ENCODE data around the gene IL1A. TPM values are rescaled to one million over a fixed set of nuclear protein-coding genes. Genes with fewer than 3 reads are reported as not detected.

The IL1A gene
- total and polyA plus RNA-seq, 2 donors (not counting 3 experiments of a cell fraction or from before 2014, with no cell fraction given): 0.29 to 1.4 TPM

DNA sequence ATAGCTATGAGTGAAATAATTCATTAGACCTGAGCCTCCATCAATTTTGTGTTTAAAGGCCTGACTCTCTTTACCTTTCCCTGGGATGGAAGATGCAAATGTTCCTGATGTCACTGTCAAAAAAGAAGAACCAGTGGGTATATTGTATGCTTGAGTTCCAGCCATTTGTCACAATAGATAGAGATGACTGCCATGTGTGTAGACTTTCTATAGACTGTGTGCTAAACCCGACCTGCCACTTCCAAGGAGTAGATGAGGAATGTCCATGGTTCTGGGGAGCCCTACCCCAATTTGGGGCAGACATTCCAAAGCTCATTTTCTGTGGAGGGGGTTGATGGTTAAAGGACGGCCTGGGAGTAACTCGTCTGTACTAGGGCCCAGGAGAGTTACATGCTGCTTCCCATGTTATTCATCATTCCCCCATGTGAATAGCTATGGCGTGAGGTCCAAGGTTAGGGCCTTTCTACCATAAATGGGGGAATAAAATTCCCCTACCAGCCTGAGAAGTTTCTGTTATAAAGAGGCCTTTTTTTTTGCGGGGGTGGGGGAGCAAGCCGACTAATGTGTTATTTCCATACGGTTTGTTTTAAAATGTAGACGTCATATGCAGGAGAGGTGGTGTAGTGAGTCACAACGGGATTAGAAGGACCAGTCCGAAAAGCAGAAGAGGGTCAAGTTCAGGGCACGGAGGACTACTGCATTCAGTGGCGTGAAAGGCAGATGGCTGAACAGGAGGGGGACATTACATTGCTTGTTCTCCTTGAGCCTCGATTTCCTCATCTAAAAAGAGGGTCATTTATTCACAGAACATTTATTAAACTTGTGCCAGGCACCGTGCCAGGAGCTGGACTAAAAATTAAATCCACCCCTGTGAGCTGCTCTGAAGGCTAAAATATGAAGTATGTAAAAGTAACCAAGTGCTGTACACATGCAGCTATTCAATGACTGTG is 28.3 kb upstream of the IL1A start:
- CTCF ChIA-PET: interaction anchor here (0.6 to 3.2 kb wide), 14 partner anchors 17 to 150 kb away, joined by 3 to 25 read pairs (median 3); partner anchors contain the start of genes IL1A and IL1B
- TF ChIP-seq MYC (IDR thresholded peaks at IDR 0.05; ENCODE audit: low read depth, low read length) (no peak), JUN (IDR thresholded peaks at IDR 0.05; ENCODE audit: borderline replicate concordance, insufficient read depth, insufficient read length, low read depth) (peak; percentile 47)
- H3K9ac ChIP-seq (replicated peaks; ENCODE audit: extremely low read depth, insufficient read depth, low read length): peak overlapping the region; percentile 66

DNA sequence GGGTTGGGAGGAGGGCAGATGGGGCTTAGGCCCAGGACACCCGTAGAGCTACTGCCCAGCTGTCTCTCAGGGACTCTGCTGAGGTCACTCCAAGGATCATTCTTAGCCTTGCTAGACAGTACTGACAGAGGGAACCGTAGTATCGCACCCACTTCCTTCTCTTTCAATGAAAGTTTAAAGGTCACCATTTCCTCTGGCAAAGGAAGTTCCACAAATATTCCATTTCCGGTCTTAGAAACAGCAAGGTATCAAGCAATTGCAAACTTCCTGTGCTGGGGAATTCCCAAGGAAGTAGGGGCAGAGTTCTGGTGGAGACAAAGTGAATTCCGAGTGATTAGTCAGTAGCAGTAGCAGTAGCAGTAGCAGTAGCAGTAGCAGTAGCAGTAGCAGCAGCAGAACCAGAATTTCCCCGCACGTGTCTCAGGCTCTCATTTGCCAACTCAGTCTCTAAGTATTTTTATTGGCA is 27.6 kb upstream of the IL1A start:
- intact Hi-C loops (cut with micrococcal nuclease): loop anchor here (1.0 to 5.0 kb wide), 11 partner anchors 18 to 186 kb away; partner anchors contain the start of gene CKAP2L
- peak; percentile 98 for FAIRE-seq
- H3K9me3 ChIP-seq (replicated peaks; ENCODE audit: control insufficient read depth, insufficient read depth, low read length): no peaks in the 10 kb centered on the region
- H3K36me3 ChIP-seq (ENCODE audit: control insufficient read depth in 2 of 2, extremely low read depth in 1 of 2, insufficient read depth in 2 of 2, low read length in 2 of 2): no peaks in the 10 kb centered on the region
- no peaks in the 10 kb centered on the region for H3K9me1 ChIP-seq (replicated peaks; ENCODE audit: control insufficient read depth, extremely low read depth, insufficient read depth, low read length)
- DNase-seq (ENCODE audit: low read depth, low spot score): peak; percentile 99
- no peaks in the 10 kb centered on the region for H3K27me3 ChIP-seq (ENCODE audit: control insufficient read depth in 2 of 2, insufficient read depth in 2 of 2, low read length in 2 of 2)
- H3K27ac ChIP-seq (ENCODE audit: insufficient read depth, low read depth, low read length): peak overlapping the region; percentile 97
- ChIA-PET POLR2A (interaction anchor here (0.6 to 1.1 kb wide), 3 partner anchors 9 to 49 kb away, joined by 3 to 5 read pairs (median 4); no protein-coding TSS in a partner anchor), CTCF (interaction anchor here (0.6 to 3.2 kb wide), 13 partner anchors 18 to 147 kb away, joined by 3 to 25 read pairs (median 4); partner anchors contain the start of genes IL1A and IL1B)
- dilution Hi-C loops (cut with MboI; ENCODE audit: extremely low pct_ligation_motif_present, low sequenced_read_pairs): no loop called here
- no peak overlapping the region for H2AFZ ChIP-seq (ENCODE audit: low read depth, low read length)
- H3K4me1 ChIP-seq (ENCODE audit: control insufficient read depth, extremely low read depth, insufficient read depth, low read length): peaks cover 27% of the 10 kb centered on the region
- peak overlapping the region; percentile 63 for H3K9ac ChIP-seq (replicated peaks; ENCODE audit: extremely low read depth, insufficient read depth, low read length)
- H3K4me3 ChIP-seq (replicated peaks in 1 of 3; ENCODE audit: insufficient read depth in 1 of 3, low read depth in 1 of 3, low read length in 3 of 3): no peak overlapping the region
- peak overlapping the region; percentile 41 for H3K4me2 ChIP-seq (ENCODE audit: insufficient read depth, low read length)
- H3K79me2 ChIP-seq (ENCODE audit: control insufficient read depth, insufficient read depth, low read length): no peaks in the 10 kb centered on the region
- H4K20me1 ChIP-seq (replicated peaks; ENCODE audit: control insufficient read depth, extremely low read depth, insufficient read depth, low read length): no peaks in the 10 kb centered on the region
- BruUV-seq (replicated peaks): no TSS peak
- TF ChIP-seq POLR2A (IDR thresholded peaks at IDR 0.05; ENCODE audit: low read depth, low read length) (peak; percentile 83), POLR2AphosphoS5 (IDR thresholded peaks at IDR 0.05; ENCODE audit: insufficient read depth, low read depth, low read length) (peak; percentile 98), MYC (IDR thresholded peaks at IDR 0.05; ENCODE audit: low read depth, low read length) (peak; percentile 75), FOS (IDR thresholded peaks at IDR 0.05; ENCODE audit: borderline replicate concordance, insufficient read depth, low read length) (peak; percentile 91), JUN (IDR thresholded peaks at IDR 0.05; ENCODE audit: borderline replicate concordance, insufficient read depth, insufficient read length, low read depth) (peak; percentile 91), EZH2 (IDR thresholded peaks at IDR 0.05; ENCODE audit: borderline replicate concordance, low read depth, low read length, severe bottlenecking) (no peak), GATA2 (IDR thresholded peaks at IDR 0.05; ENCODE audit: insufficient read depth, insufficient read length, low read depth, low read length) (peak; percentile 96)
- TF ChIP-seq, protein P1, sequence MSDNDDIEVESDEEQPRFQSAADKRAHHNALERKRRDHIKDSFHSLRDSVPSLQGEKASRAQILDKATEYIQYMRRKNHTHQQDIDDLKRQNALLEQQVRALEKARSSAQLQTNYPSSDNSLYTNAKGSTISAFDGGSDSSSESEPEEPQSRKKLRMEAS (IDR thresholded peaks at IDR 0.05; ENCODE audit: insufficient read depth, insufficient read length): peak; percentile 76
- TF ChIP-seq, protein P2, sequence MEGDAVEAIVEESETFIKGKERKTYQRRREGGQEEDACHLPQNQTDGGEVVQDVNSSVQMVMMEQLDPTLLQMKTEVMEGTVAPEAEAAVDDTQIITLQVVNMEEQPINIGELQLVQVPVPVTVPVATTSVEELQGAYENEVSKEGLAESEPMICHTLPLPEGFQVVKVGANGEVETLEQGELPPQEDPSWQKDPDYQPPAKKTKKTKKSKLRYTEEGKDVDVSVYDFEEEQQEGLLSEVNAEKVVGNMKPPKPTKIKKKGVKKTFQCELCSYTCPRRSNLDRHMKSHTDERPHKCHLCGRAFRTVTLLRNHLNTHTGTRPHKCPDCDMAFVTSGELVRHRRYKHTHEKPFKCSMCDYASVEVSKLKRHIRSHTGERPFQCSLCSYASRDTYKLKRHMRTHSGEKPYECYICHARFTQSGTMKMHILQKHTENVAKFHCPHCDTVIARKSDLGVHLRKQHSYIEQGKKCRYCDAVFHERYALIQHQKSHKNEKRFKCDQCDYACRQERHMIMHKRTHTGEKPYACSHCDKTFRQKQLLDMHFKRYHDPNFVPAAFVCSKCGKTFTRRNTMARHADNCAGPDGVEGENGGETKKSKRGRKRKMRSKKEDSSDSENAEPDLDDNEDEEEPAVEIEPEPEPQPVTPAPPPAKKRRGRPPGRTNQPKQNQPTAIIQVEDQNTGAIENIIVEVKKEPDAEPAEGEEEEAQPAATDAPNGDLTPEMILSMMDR (IDR thresholded peaks at IDR 0.05; ENCODE audit: extremely low read depth in 1 of 2, insufficient read depth in 1 of 2, low read depth in 1 of 2, low read length in 2 of 2): no peak

More for the DNA sequence above, 28.3 kb upstream of the IL1A start:
- Histone ChIP-seq H4K20me1 (replicated peaks; ENCODE audit: control insufficient read depth, extremely low read depth, insufficient read depth, low read length) (no peaks in the 10 kb centered on the region), H3K36me3 (ENCODE audit: control insufficient read depth in 2 of 2, extremely low read depth in 1 of 2, insufficient read depth in 2 of 2, low read length in 2 of 2) (no peaks in the 10 kb centered on the region), H3K79me2 (ENCODE audit: control insufficient read depth, insufficient read depth, low read length) (no peaks in the 10 kb centered on the region), H2AFZ (ENCODE audit: low read depth, low read length) (no peak overlapping the region), H3K27ac (ENCODE audit: insufficient read depth, low read depth, low read length) (peak overlapping the region; percentile 97), H3K4me2 (ENCODE audit: insufficient read depth, low read length) (peak overlapping the region; percentile 57), H3K4me1 (ENCODE audit: control insufficient read depth, extremely low read depth, insufficient read depth, low read length) (peaks cover 27% of the 10 kb centered on the region), H3K27me3 (ENCODE audit: control insufficient read depth in 2 of 2, insufficient read depth in 2 of 2, low read length in 2 of 2) (no peaks in the 10 kb centered on the region), H3K9me1 (replicated peaks; ENCODE audit: control insufficient read depth, extremely low read depth, insufficient read depth, low read length) (no peaks in the 10 kb centered on the region), H3K4me3 (replicated peaks in 1 of 3; ENCODE audit: insufficient read depth in 1 of 3, low read depth in 1 of 3, low read length in 3 of 3) (no peak overlapping the region), H3K9me3 (replicated peaks; ENCODE audit: control insufficient read depth, insufficient read depth, low read length) (no peaks in the 10 kb centered on the region)
- peak; percentile 80 for FAIRE-seq
- BruUV-seq (replicated peaks): TSS peak; percentile 97
- peak; percentile 66 for DNase-seq (ENCODE audit: low read depth, low spot score)
- dilution Hi-C loops (cut with MboI; ENCODE audit: extremely low pct_ligation_motif_present, low sequenced_read_pairs): no loop called here
- intact Hi-C loops (cut with micrococcal nuclease): loop anchor here (1.0 to 5.0 kb wide), 11 partner anchors 18 to 186 kb away; partner anchors contain the start of gene CKAP2L
- POLR2A ChIA-PET: interaction anchor here (0.6 kb wide), 2 partner anchors 9 to 50 kb away, joined by 4 to 5 read pairs; no protein-coding TSS in a partner anchor

Measured in endothelial cell of umbilical vein (primary cell).